HG03135 (cell line): ENCODE measurements around the gene ZNF598.

Experiments
- ATAC-seq: cut with Tn5 transposase; IDR thresholded peaks from one replicate; pipeline ENCODE4 v1.9.1; 2021; ENCODE audit warnings: mild to moderate bottlenecking, moderate library complexity; ENCODE audit not compliant: unreplicated experiment

The ZNF598 gene

GRCh38 chr16:2009791-2010510 is at the start of gene ZNF598:
Gene ZNF598 (minus strand): TSS chr16:2009821.
- ATAC-seq, result peak; percentile 85

- ATAC-seq, result no peak
These were observed 49.3 kb upstream of the ZNF598 start for GRCh38 chr16:2058872-2059271.

- ATAC-seq, result no peak
These were observed 48.8 kb upstream of the ZNF598 start for GRCh38 chr16:2058420-2058819.

GRCh38 chr16:2057438-2057837 is 47.8 kb upstream of the ZNF598 start:
- ATAC-seq, result no peak

GRCh38 chr16:2056681-2057407 is 47.2 kb upstream of the ZNF598 start:
- ATAC-seq, result no peak

- no peak for ATAC-seq
These were observed 46.5 kb upstream of the ZNF598 start for GRCh38 chr16:2056077-2056476.

GRCh38 chr16:2054543-2055245 is 45.1 kb upstream of the ZNF598 start:
- no peak for ATAC-seq

- no peak for ATAC-seq
These were observed 44.3 kb upstream of the ZNF598 start for GRCh38 chr16:2053897-2054296.

- ATAC-seq, result no peak
These were observed 43.6 kb upstream of the ZNF598 start for GRCh38 chr16:2053211-2053610.

GRCh38 chr16:2048116-2048543 is 38.5 kb upstream of the ZNF598 start:
- ATAC-seq, result peak; percentile 8

- ATAC-seq, result peak; percentile 94
These were observed 37.9 kb upstream of the ZNF598 start, which contains the start of the genes NTHL1 and TSC2 for GRCh38 chr16:2047330-2048115. Gene NTHL1 (minus strand): TSS chr16:2047834. CDS start chr16:2047823, 11 bp downstream. Gene TSC2 (plus strand): TSS chr16:2047985. CDS start chr16:2048616, 631 bp downstream.

- no peak for ATAC-seq
These were observed 37.3 kb upstream of the ZNF598 start for GRCh38 chr16:2046893-2047329.

GRCh38 chr16:2045965-2046892 is 36.6 kb upstream of the ZNF598 start:
- ATAC-seq, result no peak

- no peak for ATAC-seq
These were observed 34.9 kb upstream of the ZNF598 start for GRCh38 chr16:2044541-2044940.

GRCh38 chr16:2043667-2044451 is 34.2 kb upstream of the ZNF598 start:
- no peak for ATAC-seq

- ATAC-seq, result no peak
These were observed 33.5 kb upstream of the ZNF598 start for GRCh38 chr16:2042986-2043666.

GRCh38 chr16:2042171-2042985 is 32.8 kb upstream of the ZNF598 start:
- no peak for ATAC-seq
